HG03432 (cell line): ENCODE measurements around the gene PITPNM2.

Source experiments
- ATAC-seq: cut with Tn5 transposase; IDR thresholded peaks from one replicate; pipeline ENCODE4 v1.9.1; 2021; ENCODE audit warnings: mild to moderate bottlenecking, moderate library complexity; ENCODE audit not compliant: unreplicated experiment

PITPNM2 gene

GRCh38 chr12:123145211-123145610, 5.7 kb downstream of the PITPNM2 start:
- ATAC-seq: no peak

- no peak for ATAC-seq
These were observed 7.0 kb downstream of the PITPNM2 start for GRCh38 chr12:123143736-123144461.

- no peak for ATAC-seq
These were observed 7.8 kb downstream of the PITPNM2 start for GRCh38 chr12:123142921-123143735.

- ATAC-seq: no peak
These were observed 8.4 kb downstream of the PITPNM2 start for GRCh38 chr12:123142518-123142840.

GRCh38 chr12:123141615-123142517, 9.0 kb downstream of the PITPNM2 start:
- no peak for ATAC-seq

- ATAC-seq: no peak
These were observed 9.9 kb downstream of the PITPNM2 start for GRCh38 chr12:123140676-123141614.

GRCh38 chr12:123139926-123140675, 10.8 kb downstream of the PITPNM2 start:
- ATAC-seq: no peak

GRCh38 chr12:123135688-123136087, 15.2 kb downstream of the PITPNM2 start:
- ATAC-seq: no peak

GRCh38 chr12:123134826-123135225, 16.1 kb downstream of the PITPNM2 start:
- no peak for ATAC-seq

GRCh38 chr12:123134271-123134671, 16.6 kb downstream of the PITPNM2 start:
- no peak for ATAC-seq

GRCh38 chr12:123133701-123134100, 17.2 kb downstream of the PITPNM2 start:
- ATAC-seq: no peak

GRCh38 chr12:123132951-123133619, 17.8 kb downstream of the PITPNM2 start:
- no peak for ATAC-seq

- ATAC-seq: no peak
These were observed 18.9 kb downstream of the PITPNM2 start for GRCh38 chr12:123131879-123132402.

- no peak for ATAC-seq
These were observed 19.5 kb downstream of the PITPNM2 start for GRCh38 chr12:123131291-123131832.

GRCh38 chr12:123129621-123130020, 21.3 kb downstream of the PITPNM2 start:
- no peak for ATAC-seq

- no peak for ATAC-seq
These were observed 23.8 kb downstream of the PITPNM2 start for GRCh38 chr12:123127182-123127495.

- no peak for ATAC-seq
These were observed 24.4 kb downstream of the PITPNM2 start for GRCh38 chr12:123126294-123127181.

- no peak for ATAC-seq
These were observed 28.3 kb downstream of the PITPNM2 start for GRCh38 chr12:123122626-123123025.
